ENCODE results near the gene CHDH.

DNA sequence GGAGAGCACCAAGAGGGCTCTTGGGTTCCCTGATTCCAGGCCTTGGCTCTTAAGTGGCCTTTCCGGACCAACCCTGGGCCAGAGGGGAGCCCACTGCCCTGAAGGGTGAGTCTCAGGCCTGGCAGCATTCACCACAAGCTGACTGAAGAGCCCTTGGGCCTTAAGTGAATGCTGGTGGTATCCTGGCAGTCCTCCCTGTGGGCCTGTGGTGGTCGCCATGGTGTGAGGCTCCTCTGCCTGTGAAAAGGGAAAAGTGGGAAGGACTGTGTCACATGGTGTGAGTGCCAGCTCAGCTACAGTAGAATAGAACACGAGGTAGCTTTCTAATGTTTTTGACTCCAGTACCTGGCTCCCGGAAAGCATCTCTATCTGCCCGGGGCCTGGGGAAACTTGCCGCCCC, 15.3 kb downstream of the CHDH start:
- TF ChIP-seq EZH2 (IDR thresholded peaks at IDR 0.05; ENCODE audit: borderline replicate concordance, low read length) = no peak
- TF ChIP-seq, protein P1, sequence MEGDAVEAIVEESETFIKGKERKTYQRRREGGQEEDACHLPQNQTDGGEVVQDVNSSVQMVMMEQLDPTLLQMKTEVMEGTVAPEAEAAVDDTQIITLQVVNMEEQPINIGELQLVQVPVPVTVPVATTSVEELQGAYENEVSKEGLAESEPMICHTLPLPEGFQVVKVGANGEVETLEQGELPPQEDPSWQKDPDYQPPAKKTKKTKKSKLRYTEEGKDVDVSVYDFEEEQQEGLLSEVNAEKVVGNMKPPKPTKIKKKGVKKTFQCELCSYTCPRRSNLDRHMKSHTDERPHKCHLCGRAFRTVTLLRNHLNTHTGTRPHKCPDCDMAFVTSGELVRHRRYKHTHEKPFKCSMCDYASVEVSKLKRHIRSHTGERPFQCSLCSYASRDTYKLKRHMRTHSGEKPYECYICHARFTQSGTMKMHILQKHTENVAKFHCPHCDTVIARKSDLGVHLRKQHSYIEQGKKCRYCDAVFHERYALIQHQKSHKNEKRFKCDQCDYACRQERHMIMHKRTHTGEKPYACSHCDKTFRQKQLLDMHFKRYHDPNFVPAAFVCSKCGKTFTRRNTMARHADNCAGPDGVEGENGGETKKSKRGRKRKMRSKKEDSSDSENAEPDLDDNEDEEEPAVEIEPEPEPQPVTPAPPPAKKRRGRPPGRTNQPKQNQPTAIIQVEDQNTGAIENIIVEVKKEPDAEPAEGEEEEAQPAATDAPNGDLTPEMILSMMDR (IDR thresholded peaks at IDR 0.05; ENCODE audit: low read length) = no peak
